Liver (tissue), 9 donors: ENCODE measurements around the gene IL37. TPM values are rescaled to one million over a fixed set of nuclear protein-coding genes. Genes with fewer than 3 reads are reported as not detected.

Experiments
- DNase-seq: peaks from one replicate; pipeline ENCODE4 v3.0.0-alpha.2; 2017; ENCODE audit warnings: low spot score
- H3K27ac ChIP-seq, 2 donors: one replicate each; pipeline ENCODE4 v1.7.0; 2013; ENCODE audit warnings: inconsistent platforms in 2 of 2, low read length in 2 of 2, control low read depth in 1 of 2, low read depth in 1 of 2, mild to moderate bottlenecking in 1 of 2
- H3K27me3 ChIP-seq, 4 donors: one replicate each; pipeline versions ENCODE4 v1.6.1 to v1.7.0; 2013; ENCODE audit warnings: low read length in 3 of 4, inconsistent platforms in 1 of 4, mild to moderate bottlenecking in 1 of 4, moderate library complexity in 1 of 4; ENCODE audit not compliant: control insufficient read depth in 4 of 4, insufficient read depth in 4 of 4
- H3K36me3 ChIP-seq, 4 donors: one replicate each; pipeline versions ENCODE4 v1.6.1 to v1.7.0; 2013; ENCODE audit warnings: low read length in 3 of 4, mild to moderate bottlenecking in 3 of 4, low read depth in 1 of 4, moderate library complexity in 1 of 4; ENCODE audit not compliant: control insufficient read depth in 4 of 4, insufficient read depth in 3 of 4
- H3K4me1 ChIP-seq, 4 donors: one replicate each; pipeline versions ENCODE4 v1.6.1 to v1.7.0; 2013; ENCODE audit warnings: low read length in 3 of 4, mild to moderate bottlenecking in 3 of 4, moderate library complexity in 1 of 4; ENCODE audit not compliant: control insufficient read depth in 4 of 4, insufficient read depth in 4 of 4
- H3K4me3 ChIP-seq, 3 donors: one replicate each; pipeline versions ENCODE4 v1.6.1 to v1.7.0; 2013; ENCODE audit warnings: low read length in 3 of 3, control low read depth in 1 of 3, low read depth in 1 of 3, mild to moderate bottlenecking in 1 of 3
- H3K9ac ChIP-seq, 2 donors: one replicate each; pipeline ENCODE4 v1.7.0; 2013; ENCODE audit warnings: low read length in 2 of 2, mild to moderate bottlenecking in 2 of 2, moderate library complexity in 2 of 2, control low read depth in 1 of 2, low read depth in 1 of 2
- H3K9me3 ChIP-seq, 4 donors: one replicate each; pipeline versions ENCODE4 v1.6.1 to v1.7.0; 2013; ENCODE audit warnings: low read length in 3 of 4; ENCODE audit not compliant: control insufficient read depth in 4 of 4
- ATF3 ChIP-seq: IDR thresholded peaks from 2 replicates; pipeline ENCODE4 v1.6.1; 2016; ENCODE audit warnings: antibody characterized with exemption
- CTCF ChIP-seq: fragments of 150-350 bp; IDR thresholded peaks from 2 replicates; pipeline ENCODE4 v1.5.1; 2017; ENCODE audit warnings: improper control_type of control experiment, low read depth, low read length; ENCODE audit not compliant: missing input control
- EGR1 ChIP-seq, 2 donors: IDR thresholded peaks; 2 replicates each; pipeline ENCODE4 v1.6.1; 2016 to 2018; ENCODE audit warnings: antibody characterized with exemption in 2 of 2, low read depth in 2 of 2
- FOXA1 ChIP-seq: IDR thresholded peaks from 2 replicates; pipeline ENCODE4 v1.6.1; 2016; ENCODE audit warnings: antibody characterized with exemption
- FOXA2 ChIP-seq: IDR thresholded peaks from 2 replicates; pipeline ENCODE4 v1.6.1; 2016; ENCODE audit warnings: antibody characterized with exemption
- GABPA ChIP-seq, 2 donors: IDR thresholded peaks in 1 of 2; conservative IDR thresholded peaks in 1 of 2; 2 replicates each; pipeline ENCODE4 v1.6.1; 2016; ENCODE audit warnings: antibody characterized with exemption in 2 of 2, mild to moderate bottlenecking in 1 of 2, moderate library complexity in 1 of 2
- HNF4A ChIP-seq, 2 donors: conservative IDR thresholded peaks; 2 replicates each; pipeline ENCODE4 v1.6.1; 2016; ENCODE audit warnings: antibody characterized with exemption in 2 of 2, mild to moderate bottlenecking in 2 of 2
- HNF4G ChIP-seq: IDR thresholded peaks from 2 replicates; pipeline ENCODE4 v1.6.1; 2016; ENCODE audit warnings: antibody characterized with exemption
- JUND ChIP-seq, 2 donors: IDR thresholded peaks; 2 replicates each; pipeline ENCODE4 v1.6.1; 2016; ENCODE audit warnings: antibody characterized with exemption in 2 of 2
- MAX ChIP-seq: IDR thresholded peaks from 2 replicates; pipeline ENCODE4 v1.6.1; 2016; ENCODE audit warnings: antibody characterized with exemption
- NR2F2 ChIP-seq: IDR thresholded peaks from 2 replicates; pipeline ENCODE4 v1.6.1; 2016; ENCODE audit warnings: antibody characterized with exemption
- RAD21 ChIP-seq, 2 donors: IDR thresholded peaks; 2 replicates each; pipeline ENCODE4 v1.6.1; 2016; ENCODE audit warnings: antibody characterized with exemption in 2 of 2, mild to moderate bottlenecking in 2 of 2
- REST ChIP-seq: IDR thresholded peaks from 2 replicates; pipeline ENCODE4 v1.6.1; 2016; ENCODE audit warnings: antibody characterized with exemption, mild to moderate bottlenecking
- RXRA ChIP-seq, 2 donors: IDR thresholded peaks; 2 replicates each; pipeline ENCODE4 v1.6.1; 2017 to 2018; ENCODE audit warnings: antibody characterized with exemption in 2 of 2, mild to moderate bottlenecking in 1 of 2
- SP1 ChIP-seq: IDR thresholded peaks from 2 replicates; pipeline ENCODE4 v1.6.1; 2018; ENCODE audit warnings: antibody characterized with exemption, mild to moderate bottlenecking
- TAF1 ChIP-seq: conservative IDR thresholded peaks from 2 replicates; pipeline ENCODE4 v1.6.1; 2016; ENCODE audit warnings: antibody characterized with exemption, mild to moderate bottlenecking
- YY1 ChIP-seq: IDR thresholded peaks from 2 replicates; pipeline ENCODE4 v1.6.1; 2016; ENCODE audit warnings: antibody characterized with exemption, mild to moderate bottlenecking
- ZBTB33 ChIP-seq: IDR thresholded peaks from 2 replicates; pipeline ENCODE4 v1.6.1; 2016; ENCODE audit warnings: antibody characterized with exemption
- WGBS: extraction: QIAGEN DNeasy Blood & Tissue Kit; methylation state at CpG from one replicate; pipeline ENCODE4 v1.1.7; 2013; 5-methylcytosine and 5-hydroxymethylcytosine counted together
- polyA plus RNA-seq, 2 donors: library from polyadenylated mRNA; stranded (reverse) in 1 of 2; unstranded in 1 of 2; fragments of 200-250 nt in 1 of 2; fragments of >200 nt in 1 of 2; fragmentation: Nextera tagmentation in 1 of 2; extraction: Ambion mirVana in 1 of 2; gene quantifications; one replicate each; pipeline versions ENCODE4 v1.2.1 to v1.2.3, GENCODE V29; 2013 to 2015
- total RNA-seq, 2 donors: library from RNA; depleted of rRNA; stranded (reverse); fragments of >200 nt; gene quantifications; one replicate each; pipeline ENCODE4 v1.2.3, GENCODE V29; 2014
- donor health status: healthy.
- donor health status: healthy.
- donor health status: healthy.
- donor health status: healthy.
- donor health status: healthy.

IL37 gene
- total and polyA plus RNA-seq, 4 donors = not detected

GRCh38 chr2:112893752-112894151 is 17.2 kb upstream of the IL37 start:
- WGBS = 85% methylated on average over 2 of the region's 2 CpGs
- no peaks in the 10 kb centered on the region for H3K9me3 ChIP-seq

More at GRCh38 chr2:112893752-112894151, 17.2 kb upstream of the IL37 start:
- Histone ChIP-seq H3K9ac (no peak overlapping the region), H3K27ac (no peak overlapping the region), H3K4me3 (no peak overlapping the region), H3K27me3 (no peaks in the 10 kb centered on the region), H3K36me3 (no peaks in the 10 kb centered on the region), H3K4me1 (peaks cover 0 to 2% (median 0%) of the 10 kb centered on the region in 4 donors)
- TF ChIP-seq EGR1 (IDR thresholded peaks at IDR 0.05; ENCODE audit: low read depth in 2 of 2) (no peak), FOXA2 (no peak), JUND (IDR thresholded peaks at IDR 0.05) (no peak), SP1 (no peak), YY1 (no peak), FOXA1 (no peak), MAX (no peak), RAD21 (IDR thresholded peaks at IDR 0.05) (no peak), TAF1 (no peak), NR2F2 (no peak), ZBTB33 (no peak), ATF3 (no peak), GABPA (IDR thresholded peaks at IDR 0.05 in 1 of 2, conservative IDR thresholded peaks at IDR 0.05 in 1 of 2) (no peak), REST (no peak), HNF4A (conservative IDR thresholded peaks at IDR 0.05) (no peak), CTCF (no peak), RXRA (IDR thresholded peaks at IDR 0.05) (no peak), HNF4G (no peak)
- DNase-seq = no peak
